OCI-LY1 (cell line): Measurements from ENCODE around the gene MECR.

Experiments used
- H2AFZ ChIP-seq: fragments of 200-600 bp; sonication (generic), shearing (Covaris generic); 2 replicates; pipeline ENCODE4 v1.6.0; 2014; ENCODE audit warnings: antibody characterized with exemption, mild to moderate bottlenecking, low read length
- H3F3A ChIP-seq: fragments of 200-600 bp; sonication (generic), shearing (Covaris generic); 2 replicates; pipeline ENCODE4 v1.6.0; 2014; ENCODE audit warnings: mild to moderate bottlenecking, antibody characterized with exemption, low read length, moderate library complexity; ENCODE audit not compliant: insufficient read depth
- H3K27ac ChIP-seq: fragments of 200-600 bp; sonication (generic); 2 replicates; pipeline ENCODE4 v1.5.1; 2014; ENCODE audit warnings: low read length, mixed run types, mild to moderate bottlenecking, low read depth; ENCODE audit not compliant: poor library complexity, severe bottlenecking
- H3K27me3 ChIP-seq: fragments of 200-600 bp; sonication (generic); 2 replicates; pipeline ENCODE4 v1.6.0; 2014; ENCODE audit warnings: antibody characterized with exemption, mild to moderate bottlenecking, low read length, moderate library complexity; ENCODE audit not compliant: insufficient read depth
- H3K36me3 ChIP-seq: fragments of 200-600 bp; sonication (generic); 2 replicates; pipeline ENCODE4 v1.6.1; 2014; ENCODE audit warnings: mild to moderate bottlenecking, antibody characterized with exemption, low read length, moderate library complexity, mixed read lengths; ENCODE audit not compliant: insufficient read depth
- H3K4me1 ChIP-seq: fragments of 200-600 bp; sonication (generic); 2 replicates; pipeline ENCODE4 v1.5.1; 2014; ENCODE audit warnings: mild to moderate bottlenecking, low read length, moderate library complexity; ENCODE audit not compliant: insufficient read depth, severe bottlenecking
- H3K4me2 ChIP-seq: fragments of 200-600 bp; sonication (generic), shearing (Covaris generic); 2 replicates; pipeline ENCODE4 v1.6.1; 2014; ENCODE audit warnings: low read length
- H3K4me3 ChIP-seq: fragments of 200-600 bp; sonication (generic); 2 replicates; pipeline ENCODE4 v1.5.1; 2014; ENCODE audit warnings: low read length, low read depth, mild to moderate bottlenecking, mixed read lengths; ENCODE audit not compliant: poor library complexity, severe bottlenecking
- H3K79me2 ChIP-seq: fragments of 200-600 bp; shearing (Covaris generic); 2 replicates; pipeline ENCODE4 v1.6.1; 2016; ENCODE audit warnings: mixed run types, low read length, mixed read lengths; ENCODE audit not compliant: insufficient read depth
- H3K9ac ChIP-seq: fragments of 200-600 bp; sonication (generic), shearing (Covaris generic); 2 replicates; pipeline ENCODE4 v1.6.1; 2014; ENCODE audit warnings: mild to moderate bottlenecking, low read length, mixed read lengths
- H3K9me2 ChIP-seq: fragments of 200-600 bp; sonication (generic), shearing (Covaris generic); 2 replicates; pipeline ENCODE4 v1.6.1; 2014; ENCODE audit warnings: low read depth, mild to moderate bottlenecking, low read length, mixed read lengths
- H3K9me3 ChIP-seq: fragments of 200-600 bp; shearing (Covaris generic); 2 replicates; pipeline ENCODE4 v1.6.1; 2014; ENCODE audit warnings: low read length, mixed read lengths
- H4K20me1 ChIP-seq: fragments of 200-600 bp; sonication (generic), shearing (Covaris generic); 2 replicates; pipeline ENCODE4 v1.6.0; 2016; ENCODE audit warnings: mild to moderate bottlenecking, low read length; ENCODE audit not compliant: insufficient read depth
- EZH2 ChIP-seq: fragments of 200-600 bp; sonication (generic), shearing (Covaris generic); IDR thresholded peaks from 2 replicates; pipeline ENCODE4 v1.8.0; 2017; ENCODE audit warnings: borderline replicate concordance, mixed run types, mild to moderate bottlenecking, antibody characterized with exemption, low read length, moderate library complexity, mixed read lengths
- TF ChIP-seq, protein P1 (sequence below): fragments of 200-600 bp; sonication (generic), shearing (Covaris generic); IDR thresholded peaks from 2 replicates; pipeline ENCODE4 v1.5.1; 2017; ENCODE audit warnings: mild to moderate bottlenecking, antibody characterized with exemption, low read length, moderate library complexity, mixed read lengths

Gene MECR

GRCh38 chr1:29255134-29255666 lies 24.5 kb upstream of the MECR start:
- Histone ChIP-seq H3K27me3 (peaks cover 5% of the 10 kb centered on the region; the same call in 1 of the 2 replicates), H3K9me3 (no peaks in the 10 kb centered on the region), H3K79me2 (no peaks in the 10 kb centered on the region), H3F3A (no peaks in the 10 kb centered on the region), H3K4me3 (no peak overlapping the region), H3K36me3 (no peaks in the 10 kb centered on the region), H3K4me2 (no peak overlapping the region), H3K9me2 (no peaks in the 10 kb centered on the region), H3K27ac (no peak overlapping the region), H3K4me1 (no peaks in the 10 kb centered on the region), H3K9ac (no peak overlapping the region), H2AFZ (no peak overlapping the region), H4K20me1 (no peaks in the 10 kb centered on the region)
- TF ChIP-seq EZH2 = no peak
- TF ChIP-seq, protein P1, sequence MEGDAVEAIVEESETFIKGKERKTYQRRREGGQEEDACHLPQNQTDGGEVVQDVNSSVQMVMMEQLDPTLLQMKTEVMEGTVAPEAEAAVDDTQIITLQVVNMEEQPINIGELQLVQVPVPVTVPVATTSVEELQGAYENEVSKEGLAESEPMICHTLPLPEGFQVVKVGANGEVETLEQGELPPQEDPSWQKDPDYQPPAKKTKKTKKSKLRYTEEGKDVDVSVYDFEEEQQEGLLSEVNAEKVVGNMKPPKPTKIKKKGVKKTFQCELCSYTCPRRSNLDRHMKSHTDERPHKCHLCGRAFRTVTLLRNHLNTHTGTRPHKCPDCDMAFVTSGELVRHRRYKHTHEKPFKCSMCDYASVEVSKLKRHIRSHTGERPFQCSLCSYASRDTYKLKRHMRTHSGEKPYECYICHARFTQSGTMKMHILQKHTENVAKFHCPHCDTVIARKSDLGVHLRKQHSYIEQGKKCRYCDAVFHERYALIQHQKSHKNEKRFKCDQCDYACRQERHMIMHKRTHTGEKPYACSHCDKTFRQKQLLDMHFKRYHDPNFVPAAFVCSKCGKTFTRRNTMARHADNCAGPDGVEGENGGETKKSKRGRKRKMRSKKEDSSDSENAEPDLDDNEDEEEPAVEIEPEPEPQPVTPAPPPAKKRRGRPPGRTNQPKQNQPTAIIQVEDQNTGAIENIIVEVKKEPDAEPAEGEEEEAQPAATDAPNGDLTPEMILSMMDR = no peak

GRCh38 chr1:29254346-29254745 lies 23.6 kb upstream of the MECR start:
- Histone ChIP-seq H3K27ac (no peak overlapping the region), H3K4me1 (no peaks in the 10 kb centered on the region), H4K20me1 (no peaks in the 10 kb centered on the region), H3K4me2 (no peak overlapping the region), H3K9me2 (no peaks in the 10 kb centered on the region), H3K9me3 (no peaks in the 10 kb centered on the region), H3K4me3 (no peak overlapping the region), H3K9ac (no peak overlapping the region), H3F3A (no peaks in the 10 kb centered on the region), H3K79me2 (no peaks in the 10 kb centered on the region), H2AFZ (no peak overlapping the region), H3K36me3 (no peaks in the 10 kb centered on the region), H3K27me3 (peaks cover 5% of the 10 kb centered on the region; the same call in 1 of the 2 replicates)
- no peak for TF ChIP-seq EZH2
- TF ChIP-seq, protein P1 = no peak

- no peak overlapping the region for H2AFZ ChIP-seq
- H3K4me3 ChIP-seq = no peak overlapping the region
- no peaks in the 10 kb centered on the region for H3K9me2 ChIP-seq
- no peak for TF ChIP-seq EZH2
- TF ChIP-seq, protein P1 = no peak
- H3F3A ChIP-seq = no peaks in the 10 kb centered on the region
- no peaks in the 10 kb centered on the region for H3K36me3 ChIP-seq
- H3K27ac ChIP-seq = no peak overlapping the region
- peaks cover 5% of the 10 kb centered on the region; the same call in 1 of the 2 replicates for H3K27me3 ChIP-seq
- no peaks in the 10 kb centered on the region for H3K4me1 ChIP-seq
- H3K9me3 ChIP-seq = no peaks in the 10 kb centered on the region
- no peaks in the 10 kb centered on the region for H4K20me1 ChIP-seq
- no peak overlapping the region for H3K4me2 ChIP-seq
- H3K9ac ChIP-seq = no peak overlapping the region
- H3K79me2 ChIP-seq = no peaks in the 10 kb centered on the region
These were observed 22.4 kb upstream of the MECR start for GRCh38 chr1:29253180-29253579.
